G401 (cell line): ENCODE results near the gene ZNF284. TPM values are rescaled to one million over a fixed set of nuclear protein-coding genes. Genes with fewer than 3 reads are reported as not detected.
A peak's percentile ranks its signal among the peaks of the same experiment; 100 is the strongest.

ENCODE experiments used
- DNase-seq: peaks from one replicate; pipeline ENCODE4 v3.0.0-alpha.2; 2015; ENCODE audit warnings: low spot score
- in situ Hi-C: cut with HindIII; loops from 2 replicates; pipeline ENCODE4 v1.10.0; 2016; ENCODE audit warnings: low sequenced_read_pairs, mixed read lengths
- total RNA-seq: library from RNA; depleted of rRNA; stranded (reverse); fragments of >200 nt; shearing (Covaris generic); gene quantifications from 2 replicates; pipeline ENCODE4 v1.2.3, GENCODE V29; 2014; rRNA removed

ZNF284 gene
- total RNA-seq, result 0.25 TPM in 1 of 2 replicates, not detected in the other

DNA sequence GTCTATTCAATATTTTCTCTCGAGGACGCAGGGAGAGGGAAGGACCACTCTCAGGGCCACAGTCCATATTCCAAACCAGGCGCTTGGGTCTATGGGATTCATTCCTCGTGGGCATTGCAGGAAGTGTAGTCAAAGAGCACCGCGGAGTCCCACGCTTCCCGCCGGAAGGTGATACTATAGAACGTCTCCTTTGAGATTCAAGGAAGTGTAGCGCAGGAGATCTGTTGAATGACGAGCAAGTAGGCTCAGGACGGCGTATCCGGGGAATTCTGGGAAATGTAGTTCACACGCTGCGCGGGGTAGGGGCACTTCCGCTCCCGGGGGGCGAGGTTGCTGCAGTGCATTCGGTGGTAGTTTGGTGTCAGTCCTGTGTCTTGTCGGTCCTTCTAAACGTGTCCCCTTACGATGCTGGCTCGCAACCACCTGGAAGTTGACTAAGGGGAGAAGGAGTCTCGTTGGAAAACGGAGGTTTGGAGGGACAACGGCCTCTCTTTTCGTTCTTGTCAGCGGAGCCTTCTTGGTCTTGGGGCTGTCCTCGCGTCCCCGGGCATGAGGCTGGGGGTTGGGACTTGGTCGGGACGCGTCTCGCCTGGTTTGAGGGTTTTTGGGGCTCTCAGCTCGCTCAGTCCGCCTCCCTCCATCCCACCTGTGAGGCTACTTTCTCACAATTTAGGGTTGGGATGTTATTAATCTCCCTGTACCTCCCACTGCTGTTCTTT, at the start of gene ZNF284:
TSS of gene ZNF284 (plus strand) at position 336 of the 719 bp plus-strand sequence. CDS start 4,231 bp downstream, outside the sequence.
- DNase-seq, result peak; percentile 97
- in situ Hi-C loops, result no loop called here

DNA sequence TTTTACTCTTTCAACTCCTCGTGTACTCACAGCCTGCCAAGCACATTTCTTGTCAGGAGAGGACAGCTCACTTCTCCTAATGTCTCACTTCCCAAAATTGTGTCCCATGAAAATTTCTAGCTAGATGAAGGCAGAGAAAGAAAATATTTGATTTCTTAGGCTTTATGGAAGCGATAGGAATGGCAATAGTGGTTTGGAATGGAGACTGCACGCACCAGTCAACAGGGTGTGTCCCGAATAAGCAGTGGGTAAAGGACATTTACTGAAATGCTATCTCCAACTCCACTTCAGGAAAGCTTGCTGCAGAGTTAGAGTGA, 47.1 kb upstream of the ZNF284 start:
- DNase-seq, result no peak
- in situ Hi-C loops, result no loop called here

DNA sequence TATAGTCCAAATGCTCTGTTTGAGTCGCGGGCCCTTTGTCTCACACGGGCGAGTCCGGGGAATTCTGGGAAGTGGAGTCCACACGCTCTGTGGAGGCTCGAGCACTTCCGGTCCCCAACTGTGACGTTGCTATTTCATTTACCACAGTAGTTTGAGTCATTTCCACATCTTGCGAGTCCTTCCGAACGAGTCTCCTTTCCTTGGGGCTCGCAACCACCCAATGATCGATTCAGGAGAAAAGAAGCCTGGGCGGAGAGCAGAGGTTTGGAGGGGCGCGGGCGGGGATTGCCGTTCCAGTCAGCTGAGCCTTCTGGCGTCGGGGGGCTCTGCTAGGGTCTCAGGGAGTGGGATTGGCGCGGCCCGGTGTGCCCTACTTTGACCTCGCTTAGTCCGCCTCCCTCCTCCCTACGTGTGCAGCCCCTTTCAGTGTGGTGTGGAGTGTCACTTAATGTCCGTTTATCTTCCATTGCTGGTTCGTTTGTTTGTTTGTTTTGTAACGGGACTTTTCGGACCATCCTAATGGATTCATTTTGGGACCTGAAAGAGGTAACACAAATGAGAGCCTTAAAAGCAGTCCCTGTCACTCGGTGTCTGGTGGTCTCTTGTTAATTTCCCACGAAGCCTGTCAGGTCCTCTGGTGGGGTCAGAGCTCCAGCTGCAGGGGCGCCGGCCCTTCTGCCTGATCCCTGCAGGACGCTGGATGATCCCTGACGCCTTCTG, 46.6 kb upstream of the ZNF284 start, which contains the start of gene ZNF222:
TSS of gene ZNF222 (plus strand) at position 163 of the 720 bp plus-strand sequence. CDS start at position 221, 58 bp downstream.
- in situ Hi-C loops, result no loop called here

GRCh38 chr19:44026622-44027021, 45.3 kb upstream of the ZNF284 start:
- DNase-seq, result no peak
- in situ Hi-C loops, result no loop called here

More for the DNA sequence above, 46.6 kb upstream of the ZNF284 start, which contains the start of gene ZNF222:
- peak; percentile 93 for DNase-seq

GRCh38 chr19:44032001-44032610, 39.9 kb upstream of the ZNF284 start:
- no peak for DNase-seq
- in situ Hi-C loops, result no loop called here

DNA sequence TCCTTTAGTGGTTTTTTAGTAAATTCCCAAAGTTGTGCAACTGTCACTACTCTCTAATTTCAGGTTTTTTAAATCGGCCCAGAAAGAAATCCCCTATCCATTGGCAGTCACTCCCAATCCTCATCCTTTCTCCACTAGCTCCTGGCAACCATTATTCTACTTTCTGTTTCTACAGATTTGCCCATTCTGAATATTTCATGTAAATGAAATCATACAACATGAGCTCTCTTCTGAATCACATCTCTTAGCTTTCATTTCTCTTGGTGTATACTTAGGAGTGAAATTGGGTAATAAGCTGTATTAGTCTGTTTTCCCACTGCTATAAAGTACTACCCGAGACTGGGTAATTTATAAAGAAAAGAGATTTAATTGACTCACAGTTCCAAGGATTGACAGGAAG, 29.8 kb upstream of the ZNF284 start:
- in situ Hi-C loops, result no loop called here
- DNase-seq, result no peak

DNA sequence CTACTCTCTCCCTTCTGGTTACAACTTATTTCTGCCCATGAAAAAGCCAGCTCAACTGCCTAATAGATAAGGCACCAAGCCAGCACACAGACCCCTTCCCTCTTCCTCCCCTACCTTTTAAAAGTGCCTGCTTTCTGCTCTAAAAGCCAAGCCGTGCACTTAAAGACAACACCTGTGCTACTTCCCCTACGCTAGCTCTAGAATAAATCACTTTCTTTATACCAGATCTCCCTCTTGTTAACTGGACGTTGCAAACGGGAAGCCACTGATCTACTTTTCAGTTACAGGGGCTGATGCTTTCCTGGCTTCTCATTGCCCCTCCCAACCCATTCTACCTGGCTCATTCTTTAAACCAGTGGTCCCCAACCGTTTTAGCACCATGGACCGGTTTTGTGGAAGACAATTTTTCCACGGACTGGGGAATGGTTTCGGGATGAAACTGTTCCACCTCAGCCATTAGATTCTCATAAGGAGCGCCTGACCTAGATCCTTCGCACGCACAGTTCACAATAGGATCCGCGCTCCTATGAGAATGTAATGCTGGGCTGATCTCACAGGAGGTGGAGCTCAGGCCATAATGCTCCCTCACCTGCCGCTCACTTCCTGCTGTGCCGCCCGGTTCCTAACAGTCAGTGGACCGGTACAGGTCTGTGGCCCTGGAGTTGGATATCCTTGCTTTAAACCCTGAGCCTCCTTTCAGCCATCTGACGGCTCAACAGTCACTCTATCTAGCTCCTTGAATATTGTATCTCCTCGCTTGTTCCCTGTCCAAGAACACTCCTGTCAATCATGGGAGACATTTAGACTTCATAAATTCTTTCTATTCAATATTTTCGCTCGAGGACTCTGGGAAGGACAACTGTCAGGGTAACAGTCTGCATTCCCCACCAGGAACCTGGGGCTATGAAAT, 21.0 kb upstream of the ZNF284 start:
- DNase-seq, result peak; percentile 48
- in situ Hi-C loops, result no loop called here

DNA sequence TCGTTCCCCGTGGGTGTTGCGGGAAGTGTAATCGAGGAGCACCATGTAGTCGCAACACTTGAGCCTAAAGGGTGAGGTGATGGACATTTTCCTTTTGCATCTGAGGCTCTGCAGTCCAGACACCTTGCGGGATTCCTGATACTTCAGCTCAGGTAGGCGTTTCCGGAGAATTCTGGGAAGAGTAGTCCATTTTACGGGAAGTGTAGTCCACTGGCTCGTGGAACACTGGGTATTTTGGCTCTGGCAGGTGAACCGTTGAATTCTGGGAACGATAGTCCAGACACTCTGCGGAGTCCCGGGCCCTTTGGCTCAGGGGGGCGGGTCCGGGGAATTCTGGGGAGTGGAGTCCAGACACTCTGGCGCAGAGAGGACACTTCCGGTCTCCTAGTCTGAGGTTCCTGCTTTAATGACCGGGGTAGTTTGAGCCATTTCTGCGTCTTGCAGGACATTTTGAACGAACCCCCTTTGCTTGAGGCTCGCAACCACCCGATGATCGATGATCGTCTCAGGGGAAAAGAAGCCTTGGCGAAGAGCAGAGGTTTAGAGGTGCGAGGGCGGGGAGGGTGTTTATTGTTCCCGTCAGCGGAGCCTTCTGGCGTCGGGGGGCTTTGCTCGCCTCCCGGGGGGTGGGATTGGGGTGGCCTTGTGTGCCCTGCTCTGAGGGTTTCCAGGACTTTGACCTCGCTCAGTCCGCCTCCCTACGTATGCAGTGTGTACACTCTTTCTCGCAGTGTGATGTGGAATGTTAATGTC, 20.1 kb upstream of the ZNF284 start, which contains the start of gene ZNF223:
TSS of gene ZNF223 (plus strand) at position 387 of the 753 bp plus-strand sequence. CDS start 3,141 bp downstream, outside the sequence.
- peak; percentile 98 for DNase-seq
- in situ Hi-C loops, result no loop called here

GRCh38 chr19:44055870-44056269, 16.1 kb upstream of the ZNF284 start:
- in situ Hi-C loops, result no loop called here
- DNase-seq, result no peak

- in situ Hi-C loops, result no loop called here
Observed at GRCh38 chr19:44059229-44059628, 12.7 kb upstream of the ZNF284 start.

DNA sequence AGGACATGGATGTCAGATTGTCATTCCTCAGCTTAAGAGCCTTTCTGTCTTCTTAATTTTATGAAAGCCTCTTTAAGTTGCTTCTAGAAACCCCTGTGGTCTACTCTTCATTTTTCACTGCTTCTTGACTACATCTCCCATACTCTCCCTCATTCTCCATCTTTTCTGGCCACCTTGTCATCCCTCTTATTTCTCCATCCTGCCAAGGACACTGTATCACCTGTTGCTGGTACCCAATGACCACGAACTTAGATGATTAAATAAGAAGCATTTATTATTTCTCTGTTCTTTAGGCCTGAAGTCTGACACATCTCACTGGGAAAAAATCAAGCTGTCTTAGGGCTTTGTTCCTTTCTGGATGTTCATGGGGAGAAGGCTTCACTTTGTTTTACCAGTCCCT, 10.9 kb upstream of the ZNF284 start:
- in situ Hi-C loops, result no loop called here
- no peak for DNase-seq

More at GRCh38 chr19:44059229-44059628, 12.7 kb upstream of the ZNF284 start:
- no peak for DNase-seq

DNA sequence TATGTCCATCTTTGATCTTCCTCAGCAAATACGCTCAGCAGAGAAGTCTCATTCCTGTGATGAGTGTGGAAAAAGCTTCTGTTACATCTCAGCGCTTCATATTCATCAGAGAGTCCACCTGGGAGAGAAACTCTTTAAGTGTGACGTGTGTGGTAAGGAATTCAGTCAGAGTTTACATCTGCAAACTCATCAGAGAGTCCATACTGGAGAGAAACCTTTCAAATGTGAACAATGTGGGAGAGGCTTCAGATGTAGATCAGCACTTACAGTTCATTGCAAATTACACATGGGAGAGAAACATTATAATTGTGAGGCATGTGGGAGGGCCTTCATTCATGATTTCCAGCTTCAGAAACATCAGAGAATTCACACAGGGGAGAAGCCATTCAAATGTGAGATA, 5.7 kb upstream of the ZNF284 start:
- in situ Hi-C loops, result no loop called here

GRCh38 chr19:44069415-44069814, 2.5 kb upstream of the ZNF284 start:
- in situ Hi-C loops, result no loop called here
- DNase-seq, result no peak

More for the DNA sequence above, 5.7 kb upstream of the ZNF284 start:
- DNase-seq, result no peak

- in situ Hi-C loops, result no loop called here
- DNase-seq, result peak; percentile 29
Observed at GRCh38 chr19:44072543-44073401, 813 bp downstream of the ZNF284 start.

DNA sequence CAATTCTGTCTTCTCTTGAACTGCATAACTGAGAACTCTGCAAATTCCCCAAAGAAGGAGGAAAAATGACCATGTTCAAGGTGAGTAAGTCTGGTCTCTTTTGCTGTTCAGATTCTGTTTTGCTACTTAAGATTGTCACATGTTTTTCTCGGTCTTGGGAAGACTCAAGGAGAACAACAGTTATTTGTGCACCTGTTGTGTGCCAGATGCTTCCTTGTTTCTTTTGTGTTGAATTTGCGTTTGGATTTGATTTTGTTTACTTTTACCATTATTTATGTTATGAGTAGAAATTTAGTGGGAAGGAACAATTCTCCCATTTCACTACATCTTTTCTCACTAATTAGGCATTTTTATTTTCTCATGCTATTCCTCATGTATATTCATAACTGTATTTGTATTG, 4.4 kb downstream of the ZNF284 start:
- DNase-seq, result no peak
- in situ Hi-C loops, result no loop called here

GRCh38 chr19:44092108-44092507, 20.1 kb downstream of the ZNF284 start:
- in situ Hi-C loops, result no loop called here

More at GRCh38 chr19:44092108-44092507, 20.1 kb downstream of the ZNF284 start:
- DNase-seq, result no peak
